ENCODE measurements around the gene COL4A2.
"Not testable (repeated sequence)": the region's sequence is repeated elsewhere in the genome, so short reads cannot be mapped to it uniquely, and the experiment has no call there.

COL4A2 gene

GRCh38 chr13:110377178-110377825 lies 70.2 kb downstream of the COL4A2 start:
- no peak for DNase-seq (ENCODE audit: low read depth in 1 of 2, low spot score in 1 of 2)

- DNase-seq (ENCODE audit: low read depth in 1 of 2, low spot score in 1 of 2), result no peak
Observed at GRCh38 chr13:110377826-110378201, 70.7 kb downstream of the COL4A2 start.

GRCh38 chr13:110379358-110379757 lies 72.3 kb downstream of the COL4A2 start:
- DNase-seq (ENCODE audit: low read depth in 1 of 2, low spot score in 1 of 2), result no peak

GRCh38 chr13:110379905-110380341 lies 72.8 kb downstream of the COL4A2 start:
- no peak for DNase-seq (ENCODE audit: low read depth in 1 of 2, low spot score in 1 of 2)

- no peak for DNase-seq (ENCODE audit: low read depth in 1 of 2, low spot score in 1 of 2)
Observed at GRCh38 chr13:110380359-110381028, 73.4 kb downstream of the COL4A2 start.

GRCh38 chr13:110381029-110381360 lies 73.9 kb downstream of the COL4A2 start:
- no peak for DNase-seq (ENCODE audit: low read depth in 1 of 2, low spot score in 1 of 2)

GRCh38 chr13:110382229-110382628 lies 75.1 kb downstream of the COL4A2 start:
- DNase-seq (ENCODE audit: low read depth in 1 of 2, low spot score in 1 of 2), result no peak

GRCh38 chr13:110382830-110383229 lies 75.7 kb downstream of the COL4A2 start:
- no peak for DNase-seq (ENCODE audit: low read depth in 1 of 2, low spot score in 1 of 2)

- no peak for DNase-seq (ENCODE audit: low read depth in 1 of 2, low spot score in 1 of 2)
Observed at GRCh38 chr13:110387451-110388107, 80.5 kb downstream of the COL4A2 start.

- no peak for DNase-seq (ENCODE audit: low read depth in 1 of 2, low spot score in 1 of 2)
Observed at GRCh38 chr13:110388108-110388943, 81.2 kb downstream of the COL4A2 start.

- no peak for DNase-seq (ENCODE audit: low read depth in 1 of 2, low spot score in 1 of 2)
Observed at GRCh38 chr13:110390567-110390966, 83.5 kb downstream of the COL4A2 start.

GRCh38 chr13:110391273-110391672 lies 84.2 kb downstream of the COL4A2 start:
- DNase-seq (ENCODE audit: low read depth in 1 of 2, low spot score in 1 of 2), result no peak

- DNase-seq (ENCODE audit: low read depth in 1 of 2, low spot score in 1 of 2), result no peak
Observed at GRCh38 chr13:110392510-110393240, 85.6 kb downstream of the COL4A2 start.

GRCh38 chr13:110393761-110394160 lies 86.7 kb downstream of the COL4A2 start:
- no peak for DNase-seq (ENCODE audit: low read depth in 1 of 2, low spot score in 1 of 2)

- no peak for DNase-seq (ENCODE audit: low read depth in 1 of 2, low spot score in 1 of 2)
Observed at GRCh38 chr13:110394371-110394841, 87.3 kb downstream of the COL4A2 start.

GRCh38 chr13:110395616-110396015 lies 88.5 kb downstream of the COL4A2 start:
- DNase-seq (ENCODE audit: low read depth in 1 of 2, low spot score in 1 of 2), result not testable (repeated sequence)

- no peak for DNase-seq (ENCODE audit: low read depth in 1 of 2, low spot score in 1 of 2)
Observed at GRCh38 chr13:110396476-110396875, 89.4 kb downstream of the COL4A2 start.

- DNase-seq (ENCODE audit: low read depth in 1 of 2, low spot score in 1 of 2), result no peak
Observed at GRCh38 chr13:110396913-110397381, 89.9 kb downstream of the COL4A2 start.

- no peak for DNase-seq (ENCODE audit: low read depth in 1 of 2, low spot score in 1 of 2)
Observed at GRCh38 chr13:110397436-110398115, 90.5 kb downstream of the COL4A2 start.
